Activated CD8-positive, alpha-beta T cell treated with anti-CD3 and anti-CD28 coated beads for 36 hours (primary cell): ENCODE data around the gene SLC6A11. TPM values are rescaled to one million over a fixed set of nuclear protein-coding genes. Genes with fewer than 3 reads are reported as not detected.

Source experiments
- ATAC-seq: fragments of 200-7000 bp; cut with Tn5 transposase; one replicate; pipeline ENCODE4 v1.10.0; 2021; ENCODE audit warnings: mild to moderate bottlenecking, moderate library complexity
- CTCF ChIA-PET: fragments of 350-600 bp; sonication (Branson Sonifier 250); formaldehyde crosslinking; loops from one replicate; lab custom pipeline; 2021; ENCODE audit warnings: antibody characterized with exemption; lab: Charles Lee
- POLR2A ChIA-PET: fragments of 350-600 bp; sonication (Branson Sonifier 250); formaldehyde crosslinking; loops from one replicate; lab custom pipeline; 2021; ENCODE audit warnings: antibody characterized with exemption; lab: Charles Lee
- DNase-seq: peaks from one replicate; pipeline ENCODE4 v3.0.0-alpha.2; 2020
- H3K27ac Mint-ChIP-seq: one replicate; pipeline ENCODE4 v1.8.0; 2021; ENCODE audit warnings: mild to moderate bottlenecking, mixed read lengths
- H3K27me3 Mint-ChIP-seq: one replicate; pipeline ENCODE4 v1.8.0; 2021; ENCODE audit warnings: mixed read lengths
- H3K36me3 Mint-ChIP-seq: one replicate; pipeline ENCODE4 v1.8.0; 2021; ENCODE audit warnings: low read depth, mixed read lengths
- H3K4me1 Mint-ChIP-seq: one replicate; pipeline ENCODE4 v1.8.0; 2021; ENCODE audit warnings: low read depth, mixed read lengths
- H3K4me3 Mint-ChIP-seq: one replicate; pipeline ENCODE4 v1.8.0; 2021; ENCODE audit warnings: mild to moderate bottlenecking, moderate library complexity, mixed read lengths
- H3K9me3 Mint-ChIP-seq: one replicate; pipeline ENCODE4 v1.8.0; 2021; ENCODE audit warnings: mixed read lengths
- CTCF ChIP-seq: fragments of 200-600 bp; IDR thresholded peaks from one replicate; pipeline ENCODE4 v1.8.0; 2022; ENCODE audit warnings: antibody characterized with exemption, mild to moderate bottlenecking
- intact Hi-C: fragments of 100-400 bp; cut with micrococcal nuclease; formaldehyde crosslinking; loops from one replicate; pipeline ENCODE4 v1.10.0; 2022
- total RNA-seq, 2 experiments: library from RNA; stranded (reverse); gene quantifications; one replicate each; pipeline ENCODE4 v1.2.3, GENCODE V29; 2021

Gene SLC6A11
- total RNA-seq, 2 experiments from 2014 or later = not detected

- Mint-ChIP-seq H3K4me3 (no peak overlapping the region), H3K9me3 (no peaks in the 10 kb centered on the region), H3K4me1 (no peaks in the 10 kb centered on the region), H3K27me3 (peaks cover 11% of the 10 kb centered on the region), H3K36me3 (no peaks in the 10 kb centered on the region), H3K27ac (no peak overlapping the region)
- intact Hi-C loops = no loop called here
- ATAC-seq (no peak), DNase-seq (no peak)
- POLR2A ChIA-PET = no interaction called here
- CTCF ChIA-PET = no interaction called here
- no peak for TF ChIP-seq CTCF
Observed at GRCh38 chr3:10822055-10822454, 6.0 kb downstream of the SLC6A11 start.

- no peak for TF ChIP-seq CTCF
- no peaks in the 10 kb centered on the region for H3K9me3 Mint-ChIP-seq
- H3K27ac Mint-ChIP-seq = no peak overlapping the region
- no peaks in the 10 kb centered on the region for H3K4me1 Mint-ChIP-seq
- intact Hi-C loops = no loop called here
- no peak for DNase-seq
- ATAC-seq = no peak
- peaks cover 9% of the 10 kb centered on the region for H3K27me3 Mint-ChIP-seq
- H3K36me3 Mint-ChIP-seq = no peaks in the 10 kb centered on the region
- no peak overlapping the region for H3K4me3 Mint-ChIP-seq
- CTCF ChIA-PET = no interaction called here
- POLR2A ChIA-PET = no interaction called here
Observed at GRCh38 chr3:10822708-10823515, 6.9 kb downstream of the SLC6A11 start.

GRCh38 chr3:10823516-10823818 is 7.4 kb downstream of the SLC6A11 start:
- no peak overlapping the region for H3K4me3 Mint-ChIP-seq
- intact Hi-C loops = no loop called here
- H3K36me3 Mint-ChIP-seq = no peaks in the 10 kb centered on the region
- peaks cover 7% of the 10 kb centered on the region for H3K27me3 Mint-ChIP-seq
- ATAC-seq (no peak), DNase-seq (no peak)
- no peak for TF ChIP-seq CTCF
- no peaks in the 10 kb centered on the region for H3K4me1 Mint-ChIP-seq
- no peak overlapping the region for H3K27ac Mint-ChIP-seq
- CTCF ChIA-PET = no interaction called here
- POLR2A ChIA-PET = no interaction called here
- H3K9me3 Mint-ChIP-seq = no peaks in the 10 kb centered on the region

- Mint-ChIP-seq H3K4me3 (no peak overlapping the region), H3K4me1 (no peaks in the 10 kb centered on the region), H3K36me3 (no peaks in the 10 kb centered on the region), H3K9me3 (no peaks in the 10 kb centered on the region), H3K27ac (no peak overlapping the region), H3K27me3 (peaks cover 7% of the 10 kb centered on the region)
- no peak for TF ChIP-seq CTCF
- no peak for DNase-seq
- POLR2A ChIA-PET = no interaction called here
- intact Hi-C loops = no loop called here
- CTCF ChIA-PET = no interaction called here
- ATAC-seq = no peak
Observed at GRCh38 chr3:10824468-10824867, 8.4 kb downstream of the SLC6A11 start.

GRCh38 chr3:10833855-10834414 is 17.9 kb downstream of the SLC6A11 start:
- Mint-ChIP-seq H3K4me3 (no peak overlapping the region), H3K9me3 (no peaks in the 10 kb centered on the region), H3K27ac (no peak overlapping the region), H3K36me3 (no peaks in the 10 kb centered on the region), H3K27me3 (peaks cover 9% of the 10 kb centered on the region), H3K4me1 (no peaks in the 10 kb centered on the region)
- ATAC-seq (peak; percentile 17), DNase-seq (no peak)
- intact Hi-C loops = no loop called here
- POLR2A ChIA-PET = no interaction called here
- TF ChIP-seq CTCF = no peak
- CTCF ChIA-PET = no interaction called here
